UCSD-AML1 (cell line): Measurements from ENCODE around the gene PTPRN.
A peak's percentile ranks its signal among the peaks of the same experiment; 100 is the strongest.
"Not testable (repeated sequence)": the region's sequence is repeated elsewhere in the genome, so short reads cannot be mapped to it uniquely, and the experiment has no call there.

ENCODE experiments used
- DNase-seq: peaks from one replicate; lab custom pipeline; 2025; ENCODE audit not compliant: unreplicated experiment; lab: John Stamatoyannopoulos, UW

PTPRN gene

DNA sequence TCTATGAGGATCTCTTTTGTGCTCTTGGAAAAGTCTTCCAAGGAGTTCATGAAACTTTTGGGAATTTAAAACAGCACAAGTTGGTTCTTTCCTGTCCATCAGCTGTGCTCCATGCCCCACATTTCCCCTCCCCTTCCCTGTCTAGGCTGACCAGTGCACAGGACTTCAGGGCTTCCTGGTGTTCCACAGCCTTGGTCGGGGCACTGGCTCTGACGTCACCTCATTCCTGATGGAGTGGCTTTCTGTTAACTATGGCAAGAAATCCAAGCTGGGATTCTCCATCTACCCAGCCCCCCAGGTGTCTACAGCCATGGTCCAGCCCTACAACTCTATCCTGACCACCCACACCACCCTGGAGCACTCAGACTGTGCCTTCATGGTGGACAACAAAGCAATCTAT, 38.2 kb downstream of the PTPRN start:
- DNase-seq = no peak

- no peak for DNase-seq
Observed at GRCh38 chr2:219270055-219270372, 39.2 kb downstream of the PTPRN start.

GRCh38 chr2:219269362-219270054, 39.7 kb downstream of the PTPRN start:
- no peak for DNase-seq

DNA sequence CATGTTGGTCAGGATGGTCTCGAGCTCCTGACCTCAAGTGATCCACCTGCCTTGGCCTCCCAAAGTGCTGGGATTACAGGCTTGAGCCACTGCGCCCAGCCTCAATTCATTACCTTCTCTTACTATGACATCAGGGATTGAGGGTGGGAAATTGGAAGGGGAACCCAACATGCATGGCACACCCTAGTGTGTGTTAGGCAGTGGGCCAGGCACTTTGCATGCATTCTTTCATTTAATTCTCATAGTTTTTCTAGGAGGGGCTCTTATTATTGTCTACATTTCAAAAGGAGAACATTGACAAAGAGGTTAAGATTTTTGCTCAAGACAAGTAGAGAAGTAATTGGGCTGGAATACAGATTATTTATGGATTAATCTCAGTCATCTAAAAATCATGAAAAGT, 40.9 kb downstream of the PTPRN start:
- DNase-seq = no peak

DNA sequence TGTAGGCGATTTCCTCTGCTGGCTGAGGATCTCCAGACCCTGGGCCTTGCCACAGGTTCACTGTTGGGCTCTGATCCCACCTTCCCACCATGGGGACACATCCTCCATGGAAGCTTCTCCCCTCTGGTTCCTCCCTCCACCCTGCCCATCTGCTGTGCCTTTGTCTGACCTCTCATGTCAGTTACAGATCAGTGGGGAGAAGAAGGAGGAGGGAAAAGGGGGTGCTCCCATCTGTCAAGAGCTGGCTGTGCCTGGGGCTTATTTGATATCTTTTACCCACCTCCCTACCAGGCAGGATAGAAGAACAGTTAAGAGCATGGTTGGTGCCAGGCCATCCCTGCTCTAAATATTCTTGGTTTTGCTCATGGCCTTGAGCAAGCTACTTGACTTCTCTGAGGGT, 42.3 kb downstream of the PTPRN start:
- no peak for DNase-seq

- DNase-seq = no peak
Observed at GRCh38 chr2:219266232-219266631, 43.0 kb downstream of the PTPRN start.

- DNase-seq = no peak
Observed at GRCh38 chr2:219261024-219261855, 48.0 kb downstream of the PTPRN start.

DNA sequence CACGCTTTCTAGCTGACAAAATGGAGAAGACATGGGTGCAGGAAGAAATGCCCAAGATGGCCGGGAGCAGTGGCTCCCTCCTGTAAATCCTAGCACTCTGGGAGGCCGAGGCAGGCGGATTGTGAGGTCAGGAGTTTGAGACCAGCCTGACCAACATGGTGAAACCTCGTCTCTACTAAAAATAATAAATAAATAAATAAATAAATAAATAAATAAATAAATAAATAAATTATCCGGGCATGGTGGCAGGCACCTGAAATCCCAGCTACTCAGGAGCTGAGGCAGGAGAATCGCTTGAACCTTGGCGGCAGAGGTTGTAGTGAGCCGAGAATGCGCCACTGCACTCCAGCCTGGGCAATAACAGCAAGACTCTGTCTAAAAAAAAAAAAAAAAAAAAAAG, 50.3 kb downstream of the PTPRN start:
- not testable (repeated sequence) for DNase-seq

DNA sequence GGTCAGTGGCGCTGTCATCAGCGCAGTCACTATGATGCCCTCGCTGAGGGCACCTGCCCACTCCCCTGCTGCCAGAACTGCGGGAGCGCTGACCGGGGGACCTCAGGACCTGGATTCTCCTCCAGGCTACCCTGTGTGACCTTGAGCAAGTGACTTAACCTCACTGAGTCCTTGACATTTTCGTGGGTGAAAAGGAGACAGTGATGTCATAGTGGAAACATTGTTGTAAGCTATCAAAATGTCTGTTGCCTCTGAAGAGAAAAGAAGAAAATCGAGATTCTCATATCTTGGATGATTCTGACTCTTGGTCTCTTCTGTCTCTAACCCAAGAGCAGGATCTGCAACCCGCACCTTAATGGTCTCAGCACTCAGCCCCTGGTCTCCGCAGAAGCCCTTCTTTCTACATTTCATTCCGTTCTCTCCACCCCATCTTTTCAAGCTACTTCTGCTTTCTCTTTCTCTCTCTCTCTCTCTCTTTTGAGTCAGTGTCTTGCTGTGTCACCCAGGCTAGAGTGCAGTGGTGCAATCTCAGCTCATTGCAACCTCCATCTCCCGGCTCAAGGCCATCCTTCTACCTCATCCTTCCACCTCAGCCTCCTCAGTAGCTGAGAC, 54.5 kb downstream of the PTPRN start:
- DNase-seq = no peak

DNA sequence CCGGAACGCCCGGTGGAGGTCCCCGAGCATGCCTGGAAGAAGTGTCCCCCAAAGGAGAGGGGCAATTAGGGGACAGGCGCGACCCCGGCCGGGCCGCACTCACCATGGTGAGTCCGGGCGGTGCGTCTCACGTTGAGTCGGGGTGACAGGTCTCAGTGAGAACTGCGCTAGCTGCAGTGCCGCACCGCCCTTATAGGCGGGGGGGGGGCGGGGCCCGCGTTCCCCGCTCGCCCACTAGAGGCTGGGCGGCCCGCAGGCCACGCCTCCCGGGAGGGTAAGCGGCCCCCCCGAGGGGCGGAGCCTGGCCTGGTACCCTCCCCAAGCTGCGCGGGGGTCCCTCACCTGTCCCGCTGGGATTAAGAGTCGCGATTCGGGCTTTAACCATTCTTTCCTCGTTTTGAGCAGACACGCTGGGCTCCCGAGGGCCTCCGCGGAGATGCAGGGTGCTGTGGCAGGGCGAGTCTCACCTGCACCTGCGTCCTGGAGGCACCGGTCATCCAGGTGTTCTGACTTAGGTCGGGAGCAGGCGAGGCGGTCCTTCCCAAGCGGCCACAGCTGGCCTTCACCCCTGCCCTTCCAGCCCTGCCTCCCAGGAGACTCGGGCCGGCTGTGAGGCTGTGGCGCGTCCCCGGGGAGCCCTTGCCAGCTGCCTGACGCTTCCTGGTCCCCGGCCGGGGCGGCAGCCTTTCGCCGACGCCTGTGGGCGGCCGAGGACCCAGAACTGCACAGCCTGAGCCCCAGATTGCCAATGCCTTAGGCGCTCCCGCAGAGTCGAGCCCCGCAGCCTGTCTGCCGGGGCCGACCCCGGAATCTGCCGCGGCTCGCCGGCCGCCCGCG, 55.2 kb downstream of the PTPRN start, which contains the start of gene TUBA4A:
Gene TUBA4A, minus strand, starts transcription at position 166 of the 837 bp plus-strand sequence. Its CDS starts 60 bp downstream, at position 106.
- DNase-seq = peak; percentile 88

- peak; percentile 69 for DNase-seq
Observed at GRCh38 chr2:219252900-219253752, 56.1 kb downstream of the PTPRN start, which contains the start of gene TUBA4B. Gene TUBA4B, plus strand, starts transcription at chr2:219253243. Its CDS starts 165 bp downstream, at chr2:219253408.

- no peak for DNase-seq
Observed at GRCh38 chr2:219252570-219252899, 56.7 kb downstream of the PTPRN start.

DNA sequence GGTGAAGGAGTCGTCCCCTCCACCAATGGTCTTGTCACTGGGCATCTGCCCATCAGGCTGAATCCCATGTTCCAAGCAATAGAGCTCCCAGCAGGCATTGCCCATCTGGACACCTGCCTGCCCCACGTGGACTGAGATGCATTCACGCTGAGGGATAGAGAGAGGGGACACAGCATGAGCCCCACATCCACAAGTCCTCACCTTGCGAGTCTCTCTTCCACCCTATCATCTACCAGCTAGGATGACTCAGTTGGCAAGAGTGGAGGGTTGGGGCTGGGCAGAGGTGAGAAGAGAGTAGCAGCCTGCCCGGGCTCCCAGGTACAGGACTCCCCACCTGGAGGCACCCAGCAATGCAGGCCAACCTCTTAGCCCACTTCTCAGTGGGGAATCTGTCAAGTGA, 57.1 kb downstream of the PTPRN start:
- no peak for DNase-seq

- no peak for DNase-seq
Observed at GRCh38 chr2:219251656-219252055, 57.5 kb downstream of the PTPRN start.

GRCh38 chr2:219250049-219250781, 59.0 kb downstream of the PTPRN start:
- DNase-seq = no peak

DNA sequence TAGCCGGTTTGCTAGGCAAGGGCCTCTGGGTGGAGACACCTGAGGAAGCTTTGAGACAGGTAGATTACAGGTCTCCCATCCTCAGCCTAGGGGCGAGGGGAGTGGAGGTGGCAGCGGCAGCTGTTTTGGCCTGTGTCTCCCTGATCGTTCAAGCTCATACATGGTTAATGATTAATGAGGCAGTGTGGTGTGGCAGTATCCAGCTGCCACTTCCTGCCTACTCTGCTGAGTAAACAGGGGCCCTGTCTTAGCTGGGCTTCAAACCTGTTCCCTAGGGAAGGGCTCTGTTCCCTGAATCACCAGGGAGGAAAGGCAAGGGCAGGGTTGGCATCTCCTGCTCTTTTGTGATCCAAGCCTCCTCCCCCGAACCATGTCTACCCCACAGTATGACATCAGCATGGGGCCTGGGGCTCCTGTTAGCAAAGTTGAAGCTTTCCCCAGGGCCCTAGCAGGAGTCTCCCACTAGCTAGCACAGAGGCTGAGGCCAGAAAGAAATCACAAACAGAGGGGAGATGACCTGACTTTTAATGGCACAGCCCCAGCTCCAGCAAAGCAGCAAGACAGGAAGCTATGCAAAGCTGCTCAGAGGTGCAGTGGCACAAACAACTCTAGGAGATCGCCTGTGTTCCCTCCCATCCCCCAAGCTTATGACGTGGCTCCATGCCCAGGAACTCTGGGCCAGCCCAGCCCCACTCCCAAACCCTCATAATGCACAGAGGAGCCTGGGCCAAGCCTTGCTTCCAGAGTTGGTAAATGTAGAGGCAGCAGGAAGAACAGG, 59.8 kb downstream of the PTPRN start:
- peak; percentile 83 for DNase-seq

DNA sequence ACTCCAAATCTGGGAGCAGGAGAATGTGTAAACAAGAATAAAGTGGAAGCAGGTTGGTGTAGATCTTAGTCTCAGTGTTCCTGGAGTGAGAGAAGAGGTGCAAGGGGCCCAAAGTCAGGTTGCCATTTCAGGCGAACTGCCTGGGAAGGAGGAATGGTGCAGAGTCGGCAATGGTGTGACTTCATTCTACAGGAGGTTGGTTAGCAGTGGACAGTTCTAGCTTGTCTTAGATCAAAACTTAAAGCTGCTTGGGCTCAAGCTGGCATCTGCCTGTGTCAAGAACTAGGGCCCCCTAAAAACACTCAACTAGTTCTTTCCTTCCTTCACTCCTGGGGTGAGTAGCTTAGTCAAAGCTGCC, 60.4 kb downstream of the PTPRN start:
- DNase-seq = no peak

DNA sequence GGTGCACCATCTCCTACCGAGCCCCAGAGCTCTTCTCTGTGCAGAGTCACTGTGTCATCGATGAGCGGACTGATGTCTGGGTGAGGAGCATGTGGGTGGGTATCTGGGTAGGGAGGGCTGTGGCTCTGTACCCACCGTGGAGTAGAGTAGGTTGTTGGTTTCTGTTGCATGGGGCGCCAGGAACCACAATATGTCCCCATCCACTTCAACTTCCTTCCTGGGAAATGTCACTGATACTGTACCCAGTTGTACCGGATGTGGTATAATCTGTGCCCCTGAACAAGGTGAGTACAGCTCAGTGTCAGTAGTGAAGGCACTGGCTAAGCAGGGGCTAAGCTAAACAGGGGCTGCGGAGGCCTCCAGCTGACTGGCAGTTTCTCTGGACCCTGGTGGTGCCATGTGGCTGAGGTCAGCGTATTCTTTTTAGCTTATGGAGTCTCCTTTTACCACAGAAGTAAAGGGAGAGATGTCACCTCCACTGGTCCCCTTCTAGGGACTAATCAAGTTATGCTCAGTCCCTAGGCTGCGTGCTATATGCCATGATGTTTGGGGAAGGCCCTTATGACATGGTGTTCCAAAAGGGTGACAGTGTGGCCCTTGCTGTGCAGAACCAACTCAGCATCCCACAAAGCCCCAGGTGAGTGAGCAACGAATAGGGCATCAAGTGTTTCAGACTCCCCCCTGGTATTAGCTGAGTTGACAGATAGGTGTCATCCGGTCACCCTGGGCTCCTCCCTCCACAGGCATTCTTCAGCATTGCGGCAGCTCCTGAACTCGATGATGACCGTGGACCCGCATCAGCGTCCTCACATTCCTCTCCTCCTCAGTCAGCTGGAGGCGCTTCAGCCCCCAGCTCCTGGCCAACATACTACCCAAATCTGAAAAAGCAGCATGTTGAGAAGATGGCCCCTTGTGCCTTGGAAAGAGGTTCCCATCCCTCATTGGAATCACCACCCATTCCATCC, 61.2 kb downstream of the PTPRN start:
- peak; percentile 49 for DNase-seq
